Natural killer cell (primary cell): ENCODE measurements around the gene NLGN4Y. TPM values are rescaled to one million over a fixed set of nuclear protein-coding genes. Genes with fewer than 3 reads are reported as not detected.
"Not testable (repeated sequence)": the region's sequence is repeated elsewhere in the genome, so short reads cannot be mapped to it uniquely, and the experiment has no call there.

Source experiments
- ATAC-seq, 3 donors: fragments of 150-1000 bp in 2 of 3; fragments of 200-7000 bp in 1 of 3; cut with Tn5 transposase; 1 replicate in 1 of 3; 2 replicates in 2 of 3; pipeline ENCODE4 v1.10.0; 2021; ENCODE audit warnings: mild to moderate bottlenecking in 2 of 3, moderate library complexity in 2 of 3
- DNase-seq, 2 donors: peaks; one replicate each; pipeline versions ENCODE4 v3.0.0 to v3.0.0-alpha.2; 2013 to 2021; ENCODE audit warnings: mixed read lengths in 1 of 2
- H3K27ac ChIP-seq: one replicate; pipeline ENCODE4 v1.5.1; 2013; ENCODE audit warnings: mild to moderate bottlenecking, low read length
- H3K27me3 ChIP-seq: one replicate; pipeline ENCODE4 v1.6.1; 2013; ENCODE audit warnings: low read length; ENCODE audit not compliant: control insufficient read depth, insufficient read depth
- H3K36me3 ChIP-seq: one replicate; pipeline ENCODE4 v1.6.1; 2013; ENCODE audit warnings: low read length; ENCODE audit not compliant: control insufficient read depth, insufficient read depth
- H3K4me1 ChIP-seq: one replicate; pipeline ENCODE4 v1.6.1; 2013; ENCODE audit warnings: low read length; ENCODE audit not compliant: control insufficient read depth, insufficient read depth
- H3K4me3 ChIP-seq: one replicate; pipeline ENCODE4 v1.5.1; 2013; ENCODE audit warnings: low read length
- H3K9me3 ChIP-seq: one replicate; pipeline ENCODE4 v1.6.1; 2013; ENCODE audit warnings: low read length; ENCODE audit not compliant: control insufficient read depth, insufficient read depth
- H3K27ac Mint-ChIP-seq, 2 donors: one replicate each; pipeline ENCODE4 v1.8.0; 2022; ENCODE audit warnings: mild to moderate bottlenecking in 2 of 2, mixed read lengths in 2 of 2, moderate library complexity in 1 of 2
- H3K27me3 Mint-ChIP-seq, 2 donors: one replicate each; pipeline ENCODE4 v1.8.0; 2022; ENCODE audit warnings: low read depth in 2 of 2, mixed read lengths in 2 of 2
- H3K36me3 Mint-ChIP-seq: one replicate; pipeline ENCODE4 v1.8.0; 2022; ENCODE audit warnings: mixed read lengths
- H3K4me1 Mint-ChIP-seq, 2 donors: one replicate each; pipeline ENCODE4 v1.8.0; 2022; ENCODE audit warnings: mixed read lengths in 2 of 2
- H3K4me3 Mint-ChIP-seq: one replicate; pipeline ENCODE4 v1.8.0; 2022; ENCODE audit warnings: mild to moderate bottlenecking, moderate library complexity, mixed read lengths
- H3K9me3 Mint-ChIP-seq, 2 donors: one replicate each; pipeline ENCODE4 v1.8.0; 2022; ENCODE audit warnings: mixed read lengths in 2 of 2
- WGBS: methylation state at CpG from one replicate; pipeline ENCODE4 v1.1.7; 2013; ENCODE audit warnings: missing lambda C conversion rate; ENCODE audit not compliant: insufficient coverage; 5-methylcytosine and 5-hydroxymethylcytosine counted together
- intact Hi-C: fragments of 100-400 bp; cut with micrococcal nuclease; formaldehyde crosslinking; loops from one replicate; pipeline ENCODE4 v1.14.2; 2022
- total RNA-seq, 4 donors: library from RNA; stranded (reverse); fragments of 120-200 nt in 1 of 4; gene quantifications; one replicate each; pipeline versions ENCODE4 v1.2.3 to v1.2.4, GENCODE V29; 2013 to 2022
- TF ChIP-seq, protein P1 (sequence below): fragments of 200-600 bp; IDR thresholded peaks from one replicate; pipeline ENCODE4 v1.8.0; 2022; ENCODE audit warnings: antibody characterized with exemption

Gene NLGN4Y
- total RNA-seq, 3 donors from 2014 or later (not counting 1 experiment from before 2014, with no cell fraction given), result 0.38 TPM; not detected in 2

DNA sequence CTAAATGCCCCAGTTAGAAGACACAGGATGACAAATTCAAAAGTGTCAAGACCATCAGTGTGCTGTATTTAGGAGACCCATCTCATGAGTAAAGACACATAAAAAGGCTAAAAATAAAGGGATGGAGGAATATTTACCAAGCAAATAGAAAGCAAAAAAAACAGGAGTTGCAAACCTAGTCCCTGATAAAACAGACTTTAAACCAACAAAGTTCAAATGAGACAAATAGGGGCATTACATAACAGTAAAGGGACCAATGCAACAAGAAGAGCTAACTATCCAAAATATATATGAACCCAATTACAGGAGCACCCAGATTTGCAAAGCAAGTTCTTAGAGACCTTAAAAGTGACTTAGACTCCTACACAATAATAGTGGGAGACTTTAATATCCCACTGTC, 336.1 kb downstream of the NLGN4Y start:
- H3K36me3 Mint-ChIP-seq, result no peaks in the 10 kb centered on the region
- H3K27me3 Mint-ChIP-seq, result no peaks in the 10 kb centered on the region
- DNase-seq (no peak), ATAC-seq (no peak)
- no peaks in the 10 kb centered on the region for H3K9me3 ChIP-seq
- peaks cover 0 to 12% of the 10 kb centered on the region in 2 donors for H3K9me3 Mint-ChIP-seq
- no peaks in the 10 kb centered on the region for H3K27me3 ChIP-seq
- H3K27ac ChIP-seq, result no peak overlapping the region
- no peak overlapping the region for H3K4me3 Mint-ChIP-seq
- no peaks in the 10 kb centered on the region for H3K36me3 ChIP-seq
- H3K4me3 ChIP-seq, result no peak overlapping the region
- intact Hi-C loops, result no loop called here
- H3K4me1 Mint-ChIP-seq, result no peaks in the 10 kb centered on the region
- no peak overlapping the region for H3K27ac Mint-ChIP-seq
- H3K4me1 ChIP-seq, result no peaks in the 10 kb centered on the region
- TF ChIP-seq, protein P1, sequence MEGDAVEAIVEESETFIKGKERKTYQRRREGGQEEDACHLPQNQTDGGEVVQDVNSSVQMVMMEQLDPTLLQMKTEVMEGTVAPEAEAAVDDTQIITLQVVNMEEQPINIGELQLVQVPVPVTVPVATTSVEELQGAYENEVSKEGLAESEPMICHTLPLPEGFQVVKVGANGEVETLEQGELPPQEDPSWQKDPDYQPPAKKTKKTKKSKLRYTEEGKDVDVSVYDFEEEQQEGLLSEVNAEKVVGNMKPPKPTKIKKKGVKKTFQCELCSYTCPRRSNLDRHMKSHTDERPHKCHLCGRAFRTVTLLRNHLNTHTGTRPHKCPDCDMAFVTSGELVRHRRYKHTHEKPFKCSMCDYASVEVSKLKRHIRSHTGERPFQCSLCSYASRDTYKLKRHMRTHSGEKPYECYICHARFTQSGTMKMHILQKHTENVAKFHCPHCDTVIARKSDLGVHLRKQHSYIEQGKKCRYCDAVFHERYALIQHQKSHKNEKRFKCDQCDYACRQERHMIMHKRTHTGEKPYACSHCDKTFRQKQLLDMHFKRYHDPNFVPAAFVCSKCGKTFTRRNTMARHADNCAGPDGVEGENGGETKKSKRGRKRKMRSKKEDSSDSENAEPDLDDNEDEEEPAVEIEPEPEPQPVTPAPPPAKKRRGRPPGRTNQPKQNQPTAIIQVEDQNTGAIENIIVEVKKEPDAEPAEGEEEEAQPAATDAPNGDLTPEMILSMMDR, result no peak

DNA sequence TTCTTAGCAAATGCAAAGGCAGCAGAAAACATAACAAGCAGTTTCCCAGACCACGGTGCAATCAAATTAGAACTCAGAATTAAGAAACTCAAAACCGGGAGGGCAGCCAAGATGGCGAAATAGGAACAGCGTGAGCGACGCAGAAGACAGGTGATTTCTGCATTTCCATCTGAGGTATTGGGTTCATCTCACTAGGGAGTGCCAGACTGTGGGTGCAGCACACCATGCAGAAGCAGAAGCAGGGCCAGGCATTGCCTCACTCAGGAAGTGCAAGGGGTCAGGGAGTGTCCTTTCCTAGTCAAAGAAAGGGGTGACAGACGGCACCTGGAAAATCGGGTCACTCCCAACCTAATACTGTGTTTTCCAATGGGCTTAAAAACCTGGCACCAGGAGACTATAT, 336.7 kb downstream of the NLGN4Y start:
- H3K4me3 Mint-ChIP-seq, ATAC-seq, H3K27me3 ChIP-seq, H3K27ac ChIP-seq, H3K9me3 ChIP-seq, H3K27ac Mint-ChIP-seq, intact Hi-C loops, H3K4me1 ChIP-seq, DNase-seq, H3K4me3 ChIP-seq, H3K36me3 Mint-ChIP-seq, H3K27me3 Mint-ChIP-seq, H3K4me1 Mint-ChIP-seq, H3K36me3 ChIP-seq: not testable (repeated sequence)
- peaks cover 0 to 12% of the 10 kb centered on the region in 2 donors for H3K9me3 Mint-ChIP-seq
- 83% methylated on average over 8 of the region's 8 CpGs for WGBS

DNA sequence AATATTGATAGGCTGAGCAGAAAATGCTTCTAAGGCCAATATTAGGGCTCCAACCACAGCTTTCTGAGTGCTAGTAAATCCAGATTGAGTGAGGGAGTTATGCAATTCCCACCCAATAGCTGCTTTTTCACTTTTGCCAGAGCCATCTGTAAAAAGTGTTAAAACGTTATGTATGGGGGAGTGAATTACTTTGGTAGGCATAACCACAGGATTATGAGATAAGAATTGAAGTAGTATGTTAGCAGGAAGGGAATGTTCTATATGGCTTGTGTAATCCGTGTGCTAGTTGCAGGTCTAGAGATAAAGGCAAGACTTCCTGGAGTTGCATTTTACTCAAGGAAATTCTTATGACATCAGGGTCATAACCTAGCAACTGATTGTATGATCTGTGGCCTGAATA, 347.6 kb downstream of the NLGN4Y start:
- WGBS, result 40% methylated on average over 1 of the region's 2 CpGs
- no peaks in the 10 kb centered on the region for H3K4me1 Mint-ChIP-seq

More for the DNA sequence above, 347.6 kb downstream of the NLGN4Y start:
- Histone ChIP-seq H3K9me3 (no peaks in the 10 kb centered on the region), H3K36me3 (no peaks in the 10 kb centered on the region), H3K4me3 (no peak overlapping the region), H3K27me3 (no peaks in the 10 kb centered on the region), H3K4me1 (no peaks in the 10 kb centered on the region), H3K27ac (no peak overlapping the region)
- Mint-ChIP-seq H3K4me3 (no peak overlapping the region), H3K27me3 (no peaks in the 10 kb centered on the region), H3K27ac (no peak overlapping the region), H3K36me3 (no peaks in the 10 kb centered on the region), H3K9me3 (peaks cover 0 to 3% of the 10 kb centered on the region in 2 donors)
- DNase-seq (no peak), ATAC-seq (no peak)
- TF ChIP-seq, protein P1, result no peak
- intact Hi-C loops, result no loop called here
